H1 (cell line): ENCODE results near the gene HDAC9.

ENCODE experiments used
- BCL11A ChIP-seq, 2 experiments: IDR thresholded peaks; one replicate each; pipeline ENCODE4 v1.6.1; 2011; ENCODE audit warnings: low read depth in 2 of 2, low read length in 2 of 2, mild to moderate bottlenecking in 2 of 2
- EP300 ChIP-seq, 2 experiments: IDR thresholded peaks; 1 replicate in 1 of 2; 2 replicates in 1 of 2; pipeline ENCODE4 v1.6.1; 2011 to 2012; ENCODE audit warnings: low read depth in 2 of 2, low read length in 2 of 2, mild to moderate bottlenecking in 2 of 2, borderline replicate concordance in 1 of 2, inconsistent platforms in 1 of 2, moderate library complexity in 1 of 2
- EZH2 ChIP-seq: fragments of 200-600 bp; sonication (generic); IDR thresholded peaks from 2 replicates; pipeline ENCODE4 v1.7.1; 2012; ENCODE audit warnings: low read depth, mild to moderate bottlenecking, moderate library complexity, low read length, inconsistent platforms; ENCODE audit not compliant: severe bottlenecking
- GABPA ChIP-seq: IDR thresholded peaks from 2 replicates; pipeline ENCODE4 v1.6.1; 2011; ENCODE audit warnings: mild to moderate bottlenecking, low read length, moderate library complexity, borderline replicate concordance; ENCODE audit not compliant: insufficient read depth
- TAF1 ChIP-seq: IDR thresholded peaks from 2 replicates; pipeline ENCODE4 v1.6.1; 2011; ENCODE audit warnings: mild to moderate bottlenecking, low read depth, low read length
- YY1 ChIP-seq: IDR thresholded peaks from 2 replicates; pipeline ENCODE4 v1.6.1; 2011; ENCODE audit warnings: low read depth, mild to moderate bottlenecking, low read length
- ZNF274 ChIP-seq: IDR thresholded peaks from 2 replicates; pipeline ENCODE4 v1.7.0; 2012; ENCODE audit warnings: low read length, borderline replicate concordance; ENCODE audit errors: extremely low read depth

DNA sequence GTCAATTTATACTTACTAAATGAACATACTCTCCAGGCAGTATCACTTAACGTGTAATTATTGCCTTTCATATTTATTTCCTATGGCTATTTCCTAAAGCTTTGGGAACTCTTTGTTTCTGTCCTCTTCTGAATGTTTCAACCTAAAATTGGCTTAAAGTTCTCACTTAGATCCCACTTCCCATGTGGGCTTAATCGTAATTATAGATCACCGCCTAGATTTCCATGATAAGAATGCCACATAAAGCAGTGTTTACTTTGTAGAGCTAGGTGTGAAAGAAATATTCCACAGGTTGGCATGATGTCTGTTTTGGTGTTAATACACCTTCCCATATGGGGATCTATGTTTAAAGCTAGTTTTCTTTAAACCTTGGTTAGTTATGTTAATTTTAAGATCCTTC lies 1.5 kb downstream of the HDAC9 start:
- TF ChIP-seq EP300 (IDR thresholded peaks at IDR 0.05; ENCODE audit: borderline replicate concordance in 1 of 2, low read depth in 2 of 2, low read length in 2 of 2), result no peak
- TF ChIP-seq ZNF274, result no peak
- TF ChIP-seq GABPA, result no peak
- no peak for TF ChIP-seq TAF1
- TF ChIP-seq BCL11A (IDR thresholded peaks at IDR 0.05; ENCODE audit: low read depth in 2 of 2, low read length in 2 of 2), result no peak
- TF ChIP-seq YY1, result no peak
- no peak for TF ChIP-seq EZH2
